Esophagus muscularis mucosa (tissue), 4 donors: ENCODE results near the gene SSRP1.

Experiments
- EP300 ChIP-seq: sonication (generic); formaldehyde crosslinking; IDR thresholded peaks from one replicate; pipeline ENCODE4 v1.6.1; 2017; ENCODE audit warnings: antibody characterized with exemption
- POLR2A ChIP-seq: fragments of 450-650 bp; IDR thresholded peaks from one replicate; pipeline ENCODE4 v1.6.1; 2017; ENCODE audit warnings: antibody characterized with exemption, moderate library complexity, mild to moderate bottlenecking, low read depth
- POLR2AphosphoS5 ChIP-seq, 2 donors: sonication (generic); formaldehyde crosslinking; IDR thresholded peaks; one replicate each; pipeline ENCODE4 v1.6.1; 2017; ENCODE audit warnings: antibody characterized with exemption in 2 of 2
- TF ChIP-seq, protein P1 (sequence below), 3 experiments: fragments of 200-600 bp in 2 of 3; fragments of 450-650 bp in 1 of 3; sonication (generic) in 2 of 3; IDR thresholded peaks; one replicate each; pipeline ENCODE4 v1.5.1; 2017 to 2019; ENCODE audit warnings: antibody characterized with exemption in 3 of 3, mild to moderate bottlenecking in 2 of 3, moderate library complexity in 1 of 3

DNA sequence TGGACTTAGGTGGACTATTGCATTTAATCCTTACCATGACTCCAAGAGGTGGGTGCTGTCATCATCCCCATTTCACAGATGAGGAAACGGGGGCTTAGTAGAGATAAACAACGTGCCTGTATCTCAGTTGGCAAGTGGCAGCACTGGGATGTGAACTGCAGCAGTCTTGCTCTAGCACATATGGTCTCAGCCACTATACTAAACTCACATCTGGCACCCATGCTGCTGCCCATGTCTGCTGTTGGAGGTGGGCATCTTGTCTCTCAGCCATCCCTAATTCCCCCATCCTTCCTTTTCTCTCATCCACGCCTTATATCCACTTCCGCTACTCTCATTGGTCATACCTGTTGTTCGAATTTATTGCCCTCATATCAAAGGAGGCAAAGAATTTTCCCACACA, 41.4 kb upstream of the SSRP1 start:
- TF ChIP-seq, protein P1, sequence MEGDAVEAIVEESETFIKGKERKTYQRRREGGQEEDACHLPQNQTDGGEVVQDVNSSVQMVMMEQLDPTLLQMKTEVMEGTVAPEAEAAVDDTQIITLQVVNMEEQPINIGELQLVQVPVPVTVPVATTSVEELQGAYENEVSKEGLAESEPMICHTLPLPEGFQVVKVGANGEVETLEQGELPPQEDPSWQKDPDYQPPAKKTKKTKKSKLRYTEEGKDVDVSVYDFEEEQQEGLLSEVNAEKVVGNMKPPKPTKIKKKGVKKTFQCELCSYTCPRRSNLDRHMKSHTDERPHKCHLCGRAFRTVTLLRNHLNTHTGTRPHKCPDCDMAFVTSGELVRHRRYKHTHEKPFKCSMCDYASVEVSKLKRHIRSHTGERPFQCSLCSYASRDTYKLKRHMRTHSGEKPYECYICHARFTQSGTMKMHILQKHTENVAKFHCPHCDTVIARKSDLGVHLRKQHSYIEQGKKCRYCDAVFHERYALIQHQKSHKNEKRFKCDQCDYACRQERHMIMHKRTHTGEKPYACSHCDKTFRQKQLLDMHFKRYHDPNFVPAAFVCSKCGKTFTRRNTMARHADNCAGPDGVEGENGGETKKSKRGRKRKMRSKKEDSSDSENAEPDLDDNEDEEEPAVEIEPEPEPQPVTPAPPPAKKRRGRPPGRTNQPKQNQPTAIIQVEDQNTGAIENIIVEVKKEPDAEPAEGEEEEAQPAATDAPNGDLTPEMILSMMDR (IDR thresholded peaks at IDR 0.05): no peak
- TF ChIP-seq POLR2AphosphoS5 (IDR thresholded peaks at IDR 0.05) (no peak), POLR2A (no peak), EP300 (no peak)
